ENCODE measurements around the gene PRKCA.

Gene PRKCA

DNA sequence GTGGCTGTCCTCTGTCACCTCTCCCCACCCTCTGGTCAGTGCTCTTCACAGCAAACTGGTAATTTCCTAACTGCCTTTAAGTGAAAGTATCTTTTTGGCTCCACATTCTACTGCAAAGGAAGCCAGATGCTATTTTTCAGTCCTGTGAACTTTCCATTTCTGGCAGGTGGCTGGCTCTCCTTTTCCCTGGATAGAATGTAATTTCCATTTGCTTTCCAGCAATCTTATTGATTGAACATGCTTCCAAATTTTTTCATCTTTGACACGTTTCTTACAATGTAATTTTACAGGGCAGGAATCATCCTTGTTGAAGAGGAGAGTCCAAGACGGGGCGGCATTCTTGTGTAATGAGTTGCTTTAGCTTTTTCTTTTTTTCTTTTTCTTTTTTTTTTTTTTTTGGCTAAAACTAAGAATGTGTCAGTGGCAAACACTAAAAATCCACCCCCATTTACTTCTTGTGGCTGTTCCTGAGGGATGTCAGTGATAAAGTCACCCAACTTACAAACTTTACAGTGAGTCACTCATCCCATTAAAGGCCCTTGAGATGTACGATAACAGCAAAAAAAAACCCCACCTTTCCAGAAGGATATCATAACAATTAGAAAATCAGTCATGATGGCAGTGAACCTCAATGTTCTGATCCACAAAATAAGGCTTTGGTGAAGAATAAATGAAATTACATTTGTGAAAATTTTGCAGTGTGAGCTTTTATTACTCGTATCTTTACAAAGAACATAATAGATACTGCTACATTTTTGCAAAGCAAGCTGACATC is 29.4 kb upstream of the PRKCA start:
- DNase-seq (ENCODE audit: insufficient read length) (no peak), FAIRE-seq (no peak)
- TF ChIP-seq TAF1 (IDR thresholded peaks at IDR 0.05; ENCODE audit: borderline replicate concordance, low read depth, low read length) (no peak), POLR2AphosphoS5 (IDR thresholded peaks at IDR 0.05; ENCODE audit: low read depth, low read length) (no peak), POLR2A (IDR thresholded peaks at IDR 0.05; ENCODE audit: low read depth, low read length) (no peak)

DNA sequence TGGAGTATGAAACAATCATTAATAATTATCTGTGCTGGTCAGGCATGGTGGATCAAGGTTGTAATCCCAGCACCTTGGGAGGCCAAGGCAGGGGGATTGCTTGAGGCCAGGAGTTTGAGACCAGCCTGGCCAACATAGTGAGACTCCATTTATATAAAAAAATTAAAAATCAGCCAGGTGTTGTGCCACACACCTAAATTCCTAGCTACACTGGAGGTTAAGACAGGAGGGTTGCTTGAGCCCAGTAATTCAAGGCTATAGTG is 28.9 kb upstream of the PRKCA start:
- no peak for FAIRE-seq
- DNase-seq (ENCODE audit: insufficient read length), result no peak
- TF ChIP-seq TAF1 (IDR thresholded peaks at IDR 0.05; ENCODE audit: borderline replicate concordance, low read depth, low read length) (no peak), POLR2A (IDR thresholded peaks at IDR 0.05; ENCODE audit: low read depth, low read length) (no peak), POLR2AphosphoS5 (IDR thresholded peaks at IDR 0.05; ENCODE audit: low read depth, low read length) (no peak)

DNA sequence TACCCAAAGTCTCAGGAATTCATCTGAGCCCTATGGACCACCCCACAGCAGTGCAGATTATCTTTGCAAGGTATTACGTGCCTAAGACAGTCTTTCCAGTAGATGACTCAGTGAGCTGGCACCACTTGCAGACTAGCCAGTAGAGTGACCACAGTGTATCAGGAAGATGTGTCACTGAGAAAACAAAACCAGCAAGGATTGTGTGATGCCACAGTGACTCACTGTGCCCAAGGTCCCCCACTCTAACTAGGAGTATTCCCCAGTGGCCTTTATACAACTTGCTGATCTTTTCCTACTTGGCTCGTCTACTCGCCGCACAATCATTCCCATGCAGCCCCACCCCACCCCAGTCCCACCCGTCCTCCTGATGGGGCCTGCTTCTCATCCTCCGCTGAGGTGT is 26.8 kb upstream of the PRKCA start:
- no peak for FAIRE-seq
- DNase-seq (ENCODE audit: insufficient read length), result no peak
- no peak for TF ChIP-seq TAF1 (IDR thresholded peaks at IDR 0.05; ENCODE audit: borderline replicate concordance, low read depth, low read length)
- TF ChIP-seq POLR2AphosphoS5 (IDR thresholded peaks at IDR 0.05; ENCODE audit: low read depth, low read length), result no peak

DNA sequence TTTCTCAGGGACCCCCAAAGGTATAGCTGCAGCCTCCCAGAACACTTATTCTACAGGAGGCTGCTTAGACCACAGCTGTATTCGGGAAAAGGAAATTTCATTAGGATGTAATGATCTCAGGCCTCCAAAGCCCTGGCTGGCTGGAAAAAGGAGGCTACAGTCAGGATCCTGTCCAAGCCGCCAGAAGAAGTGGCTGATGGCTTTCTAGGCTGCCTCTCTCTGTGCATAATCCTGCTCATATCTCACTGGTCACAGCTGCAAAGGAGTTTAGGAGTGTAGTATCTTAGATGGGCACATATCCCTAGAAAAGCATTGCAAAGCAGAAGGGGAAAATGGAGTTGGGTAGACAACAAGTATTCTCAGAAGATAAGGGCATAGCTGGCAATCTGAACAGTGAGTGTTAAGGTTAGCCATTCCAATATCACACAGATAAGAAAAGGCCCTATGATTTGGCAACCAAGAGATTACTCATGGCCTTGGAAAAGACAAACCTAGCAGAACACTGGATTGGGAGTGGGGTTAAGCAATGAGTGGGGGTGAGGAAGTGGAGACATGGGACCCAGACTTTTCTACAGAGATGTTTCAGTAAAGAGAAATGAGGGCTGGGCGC is 26.0 kb upstream of the PRKCA start:
- TF ChIP-seq POLR2A (IDR thresholded peaks at IDR 0.05; ENCODE audit: low read depth, low read length) (no peak), POLR2AphosphoS5 (IDR thresholded peaks at IDR 0.05; ENCODE audit: low read depth, low read length) (no peak), TAF1 (IDR thresholded peaks at IDR 0.05; ENCODE audit: borderline replicate concordance, low read depth, low read length) (no peak)
- DNase-seq (ENCODE audit: insufficient read length) (no peak), FAIRE-seq (no peak)

DNA sequence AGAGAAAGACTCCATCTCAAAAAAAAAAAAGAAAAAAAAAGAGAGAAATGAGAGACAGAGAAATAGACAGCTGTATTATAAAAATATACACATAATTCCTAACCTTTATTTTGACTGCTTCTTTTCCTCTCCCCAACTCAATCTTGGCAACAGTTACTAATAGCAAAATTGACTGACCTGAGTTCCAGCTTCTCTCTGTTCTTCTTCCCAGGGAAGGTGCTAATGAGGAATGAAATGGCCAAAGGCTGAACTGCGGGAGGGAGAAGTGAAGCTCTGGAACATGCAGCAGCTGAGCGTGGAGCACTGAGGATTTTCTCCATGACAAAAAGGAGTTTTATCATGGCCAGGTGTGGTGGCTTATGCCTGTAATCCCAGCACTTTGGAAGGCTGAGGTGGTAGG is 25.2 kb upstream of the PRKCA start:
- FAIRE-seq, result no peak
- no peak for DNase-seq (ENCODE audit: insufficient read length)
- no peak for TF ChIP-seq POLR2AphosphoS5 (IDR thresholded peaks at IDR 0.05; ENCODE audit: low read depth, low read length)
- TF ChIP-seq TAF1 (IDR thresholded peaks at IDR 0.05; ENCODE audit: borderline replicate concordance, low read depth, low read length), result no peak
- no peak for TF ChIP-seq POLR2A (IDR thresholded peaks at IDR 0.05; ENCODE audit: low read depth, low read length)

DNA sequence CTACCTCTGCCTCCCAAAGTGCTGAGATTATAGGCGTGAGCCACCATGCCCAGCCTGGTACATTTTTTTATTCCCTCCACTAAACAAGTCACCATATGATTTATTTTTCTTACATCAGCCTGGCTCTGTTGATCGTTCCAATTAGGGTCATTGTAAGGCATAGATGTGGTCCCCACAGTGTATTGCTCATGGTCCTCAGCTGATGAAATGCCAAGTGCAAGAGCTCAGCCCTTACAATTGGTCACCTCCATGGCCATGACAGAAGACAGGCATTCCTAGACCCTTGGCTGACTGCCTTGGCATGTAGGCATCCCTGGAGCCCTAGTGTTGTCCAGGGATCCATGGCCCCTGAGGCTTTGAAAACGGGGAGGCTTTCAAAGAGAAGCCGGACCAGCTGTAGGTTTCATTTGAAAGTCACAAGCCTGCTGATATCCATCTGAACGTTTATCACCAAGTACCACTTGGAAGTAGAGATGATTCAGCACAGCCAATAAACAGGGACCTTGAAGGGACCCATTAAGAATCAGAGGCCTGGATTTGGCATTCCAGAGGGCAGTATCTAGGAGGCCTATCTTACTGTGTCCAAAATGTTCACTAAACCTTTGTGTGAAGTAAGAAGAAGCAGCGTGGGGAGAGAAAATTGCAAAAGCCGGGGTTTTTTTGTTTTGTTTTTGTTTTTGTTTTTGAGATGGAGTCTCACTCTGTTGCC is 20.6 kb upstream of the PRKCA start:
- DNase-seq (ENCODE audit: insufficient read length), result no peak
- FAIRE-seq, result no peak
- TF ChIP-seq TAF1 (IDR thresholded peaks at IDR 0.05; ENCODE audit: borderline replicate concordance, low read depth, low read length), result no peak
- no peak for TF ChIP-seq POLR2AphosphoS5 (IDR thresholded peaks at IDR 0.05; ENCODE audit: low read depth, low read length)
- TF ChIP-seq POLR2A (IDR thresholded peaks at IDR 0.05; ENCODE audit: low read depth, low read length), result no peak

DNA sequence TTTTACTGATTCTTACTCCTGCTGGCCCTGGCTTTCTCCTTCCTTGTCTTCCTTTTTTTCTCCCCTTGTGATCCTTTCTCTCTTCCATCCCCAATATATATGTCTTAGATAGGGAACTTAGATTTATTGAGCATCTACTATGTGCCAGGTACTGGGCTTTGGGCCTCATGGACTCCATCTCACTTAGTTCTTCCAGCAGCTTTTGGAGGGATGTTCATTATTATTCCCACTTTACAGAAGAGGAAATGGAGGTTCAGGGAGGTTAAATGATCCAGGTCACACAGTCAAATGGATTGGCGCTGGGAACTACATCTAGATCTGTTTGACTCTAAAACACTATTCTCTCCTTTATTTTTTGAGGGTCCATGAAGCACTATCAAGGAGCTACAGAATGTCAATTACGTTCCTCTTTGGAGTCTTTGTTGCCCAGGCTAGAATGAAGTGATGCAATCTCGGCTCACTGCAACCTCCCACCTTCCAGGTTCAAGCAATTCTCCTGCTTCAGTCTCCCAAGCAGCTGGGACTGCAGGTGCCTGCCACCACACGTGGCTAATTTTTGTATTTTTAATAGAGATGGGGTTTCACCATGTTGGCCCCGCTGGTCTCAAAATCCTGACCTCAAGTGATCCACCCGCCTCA is 19.0 kb upstream of the PRKCA start:
- FAIRE-seq, result no peak

DNA sequence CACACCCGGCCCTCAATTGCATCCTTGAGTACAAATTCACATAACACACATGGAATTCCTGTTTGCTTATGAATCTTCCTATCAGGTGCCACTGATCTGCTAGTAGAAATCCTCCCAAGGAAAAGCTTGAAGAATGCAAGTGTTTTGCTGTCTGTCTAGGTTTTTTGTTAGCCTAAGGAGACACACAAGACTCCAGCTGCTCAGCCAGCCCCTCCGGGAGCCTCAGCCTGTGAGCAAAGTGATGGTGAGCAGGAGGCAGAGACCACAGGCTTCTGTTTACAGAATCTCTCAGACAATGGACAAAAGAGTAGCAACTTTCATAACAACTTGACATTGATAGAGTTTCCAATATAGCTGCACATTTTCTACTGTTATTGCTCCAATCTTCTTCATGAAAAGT is 18.4 kb upstream of the PRKCA start:
- DNase-seq (ENCODE audit: insufficient read length), result no peak
- TF ChIP-seq POLR2A (IDR thresholded peaks at IDR 0.05; ENCODE audit: low read depth, low read length) (no peak), TAF1 (IDR thresholded peaks at IDR 0.05; ENCODE audit: borderline replicate concordance, low read depth, low read length) (no peak), POLR2AphosphoS5 (IDR thresholded peaks at IDR 0.05; ENCODE audit: low read depth, low read length) (no peak)
- no peak for FAIRE-seq

More for the DNA sequence above, 19.0 kb upstream of the PRKCA start:
- no peak for TF ChIP-seq POLR2A (IDR thresholded peaks at IDR 0.05; ENCODE audit: low read depth, low read length)
- DNase-seq (ENCODE audit: insufficient read length), result no peak

DNA sequence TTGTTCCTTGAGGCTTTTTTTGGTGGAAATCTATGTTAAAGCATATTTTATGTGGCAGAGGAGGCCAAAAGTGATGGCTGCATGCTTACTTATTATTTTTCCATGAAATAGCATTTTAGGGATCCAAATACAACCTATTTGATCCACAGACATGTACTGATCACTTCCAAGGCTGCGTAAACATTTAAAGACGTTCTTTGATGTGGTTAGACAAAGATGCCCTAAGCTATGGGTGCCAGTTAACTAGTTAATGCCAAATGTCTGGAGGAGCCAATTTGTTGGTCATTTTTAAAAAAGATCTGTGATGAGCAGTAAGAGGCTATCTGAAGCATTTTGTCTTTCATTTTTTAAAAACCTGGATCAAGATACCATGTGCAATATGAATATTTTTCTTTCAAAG is 17.3 kb upstream of the PRKCA start:
- DNase-seq (ENCODE audit: insufficient read length), result no peak
- TF ChIP-seq POLR2A (IDR thresholded peaks at IDR 0.05; ENCODE audit: low read depth, low read length) (no peak), TAF1 (IDR thresholded peaks at IDR 0.05; ENCODE audit: borderline replicate concordance, low read depth, low read length) (no peak), POLR2AphosphoS5 (IDR thresholded peaks at IDR 0.05; ENCODE audit: low read depth, low read length) (no peak)
- no peak for FAIRE-seq

DNA sequence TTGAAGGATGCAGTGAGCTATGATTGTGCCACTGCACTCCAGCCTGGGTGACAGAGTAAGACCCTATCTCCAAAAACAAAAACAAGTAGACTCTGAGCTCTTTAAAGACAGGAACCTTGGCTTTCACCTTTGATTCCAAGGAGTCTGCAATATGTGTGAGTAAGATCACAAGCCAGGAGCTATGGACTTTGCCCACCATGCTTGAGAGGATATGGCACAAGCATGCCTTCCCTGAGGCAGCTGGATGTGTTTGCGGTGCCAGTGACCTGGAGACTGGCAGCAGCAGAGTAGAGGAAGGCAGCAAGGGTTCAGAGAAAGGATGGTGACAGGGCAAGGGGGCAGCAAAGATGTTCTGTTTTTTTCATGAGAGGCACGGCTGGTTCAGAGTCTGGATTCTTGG is 14.5 kb upstream of the PRKCA start:
- DNase-seq (ENCODE audit: insufficient read length), result no peak
- no peak for TF ChIP-seq TAF1 (IDR thresholded peaks at IDR 0.05; ENCODE audit: borderline replicate concordance, low read depth, low read length)
- TF ChIP-seq POLR2AphosphoS5 (IDR thresholded peaks at IDR 0.05; ENCODE audit: low read depth, low read length), result no peak
- no peak for TF ChIP-seq POLR2A (IDR thresholded peaks at IDR 0.05; ENCODE audit: low read depth, low read length)
- FAIRE-seq, result no peak

DNA sequence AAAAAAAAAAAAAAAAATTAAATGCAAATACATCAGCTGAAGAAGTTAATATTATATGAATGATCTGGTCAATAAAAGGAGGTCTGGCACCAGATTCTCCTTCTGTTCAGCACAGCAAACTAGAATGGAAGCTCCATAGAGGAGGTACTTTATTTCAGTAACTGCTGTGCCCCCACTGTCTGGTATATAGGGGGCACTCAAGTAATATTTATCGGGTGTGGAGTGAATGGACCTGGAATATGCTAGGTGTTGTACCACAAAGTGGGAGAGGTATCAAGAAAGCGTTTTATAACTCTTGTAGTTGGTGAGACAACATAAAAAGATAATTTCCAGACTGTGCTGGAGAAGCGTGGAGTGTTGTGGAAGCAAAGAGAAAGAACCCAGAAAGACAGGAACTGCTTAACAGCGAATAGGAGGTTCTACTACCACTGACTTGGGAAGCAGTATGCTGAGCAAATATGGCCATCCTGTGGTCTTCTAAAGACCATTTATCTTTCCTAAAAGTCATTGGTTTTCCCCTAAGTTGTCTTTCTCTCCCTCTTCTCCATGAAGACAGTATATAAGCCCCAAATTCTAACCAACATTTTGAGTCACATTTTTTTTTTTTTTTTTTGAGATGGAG is 12.2 kb upstream of the PRKCA start:
- TF ChIP-seq POLR2AphosphoS5 (IDR thresholded peaks at IDR 0.05; ENCODE audit: low read depth, low read length) (no peak), POLR2A (IDR thresholded peaks at IDR 0.05; ENCODE audit: low read depth, low read length) (no peak), TAF1 (IDR thresholded peaks at IDR 0.05; ENCODE audit: borderline replicate concordance, low read depth, low read length) (no peak)
- no peak for DNase-seq (ENCODE audit: insufficient read length)
- no peak for FAIRE-seq
